NCI-H82 treated with DMSO at 0.1 percent for 48 hours (cell line): ENCODE data around the gene FRMD4A.

ENCODE experiments used
- DNase-seq: peaks from one replicate; lab custom pipeline; 2025; ENCODE audit not compliant: unreplicated experiment; lab: John Stamatoyannopoulos, UW

Gene FRMD4A

GRCh38 chr10:13892871-13893270, 437.9 kb downstream of the FRMD4A start:
- no peak for DNase-seq

GRCh38 chr10:13892001-13892491, 438.7 kb downstream of the FRMD4A start:
- DNase-seq, result no peak

GRCh38 chr10:13891128-13892000, 439.4 kb downstream of the FRMD4A start:
- DNase-seq, result no peak

GRCh38 chr10:13890233-13891127, 440.2 kb downstream of the FRMD4A start:
- DNase-seq, result no peak

- DNase-seq, result no peak
These were observed 443.0 kb downstream of the FRMD4A start for GRCh38 chr10:13887761-13888160.

GRCh38 chr10:13885238-13885990, 445.3 kb downstream of the FRMD4A start:
- no peak for DNase-seq

- DNase-seq, result no peak
These were observed 446.9 kb downstream of the FRMD4A start for GRCh38 chr10:13883636-13884444.

GRCh38 chr10:13882119-13882711, 448.5 kb downstream of the FRMD4A start:
- no peak for DNase-seq

GRCh38 chr10:13880760-13881159, 450.0 kb downstream of the FRMD4A start:
- DNase-seq, result no peak

GRCh38 chr10:13877154-13877909, 453.4 kb downstream of the FRMD4A start:
- no peak for DNase-seq

GRCh38 chr10:13873196-13873595, 457.5 kb downstream of the FRMD4A start:
- no peak for DNase-seq

- DNase-seq, result no peak
These were observed 458.3 kb downstream of the FRMD4A start for GRCh38 chr10:13872411-13872810.

- DNase-seq, result no peak
These were observed 458.9 kb downstream of the FRMD4A start for GRCh38 chr10:13871776-13872175.

GRCh38 chr10:13871011-13871410, 459.7 kb downstream of the FRMD4A start:
- DNase-seq, result no peak

GRCh38 chr10:13869295-13869664, 461.4 kb downstream of the FRMD4A start:
- DNase-seq, result no peak

GRCh38 chr10:13868528-13869294, 462.0 kb downstream of the FRMD4A start:
- no peak for DNase-seq

- DNase-seq, result no peak
These were observed 462.9 kb downstream of the FRMD4A start for GRCh38 chr10:13867822-13868221.

GRCh38 chr10:13865758-13866491, 464.8 kb downstream of the FRMD4A start:
- no peak for DNase-seq
